CD4-positive, alpha-beta T cell treated with Interleukin-4 for 4 hours (primary cell): ENCODE data around the gene MT3.
"Not testable (repeated sequence)": the region's sequence is repeated elsewhere in the genome, so short reads cannot be mapped to it uniquely, and the experiment has no call there.

ENCODE experiments used
- DNase-seq: peaks from one replicate; pipeline ENCODE4 v3.0.0-alpha.2; 2020

The MT3 gene

DNA sequence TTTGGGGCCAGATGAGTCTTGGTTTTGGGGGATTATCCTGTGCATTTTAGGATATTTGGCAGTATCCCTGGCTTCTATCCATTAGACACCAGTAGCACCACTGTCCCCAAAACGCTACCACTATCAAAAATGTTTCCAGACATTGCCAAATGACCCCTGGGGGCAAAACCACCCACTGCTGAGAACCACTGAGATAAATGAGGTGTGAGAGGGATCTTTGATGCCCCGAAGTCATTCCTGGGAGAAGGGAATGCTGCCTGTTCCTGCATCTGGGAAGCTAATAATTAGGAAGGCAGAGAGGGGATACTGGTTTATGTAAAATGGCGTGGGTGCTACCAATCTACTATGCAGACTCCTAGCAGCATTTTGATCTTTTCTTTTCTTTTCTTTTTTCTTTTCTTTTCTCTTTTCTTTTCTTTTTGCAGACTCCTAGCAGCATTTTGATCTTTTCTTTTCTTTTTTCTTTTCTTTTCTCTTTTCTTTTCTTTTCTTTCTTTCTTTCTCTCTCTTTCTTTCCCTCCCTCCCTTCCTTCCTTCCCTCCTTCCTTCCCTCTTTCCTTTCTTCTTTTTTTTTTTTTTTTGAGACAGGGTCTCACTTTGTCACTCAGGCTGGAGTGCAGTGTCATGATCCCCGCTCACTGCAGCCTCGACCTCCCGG is 8.8 kb upstream of the MT3 start:
- no peak for DNase-seq

GRCh38 chr16:56582911-56583310 is 6.4 kb upstream of the MT3 start:
- DNase-seq = not testable (repeated sequence)

- no peak for DNase-seq
Observed at GRCh38 chr16:56583351-56584168, 5.8 kb upstream of the MT3 start.

GRCh38 chr16:56584276-56584675 is 5.1 kb upstream of the MT3 start:
- no peak for DNase-seq

- DNase-seq = no peak
Observed at GRCh38 chr16:56588781-56589140, 567 bp upstream of the MT3 start.

DNA sequence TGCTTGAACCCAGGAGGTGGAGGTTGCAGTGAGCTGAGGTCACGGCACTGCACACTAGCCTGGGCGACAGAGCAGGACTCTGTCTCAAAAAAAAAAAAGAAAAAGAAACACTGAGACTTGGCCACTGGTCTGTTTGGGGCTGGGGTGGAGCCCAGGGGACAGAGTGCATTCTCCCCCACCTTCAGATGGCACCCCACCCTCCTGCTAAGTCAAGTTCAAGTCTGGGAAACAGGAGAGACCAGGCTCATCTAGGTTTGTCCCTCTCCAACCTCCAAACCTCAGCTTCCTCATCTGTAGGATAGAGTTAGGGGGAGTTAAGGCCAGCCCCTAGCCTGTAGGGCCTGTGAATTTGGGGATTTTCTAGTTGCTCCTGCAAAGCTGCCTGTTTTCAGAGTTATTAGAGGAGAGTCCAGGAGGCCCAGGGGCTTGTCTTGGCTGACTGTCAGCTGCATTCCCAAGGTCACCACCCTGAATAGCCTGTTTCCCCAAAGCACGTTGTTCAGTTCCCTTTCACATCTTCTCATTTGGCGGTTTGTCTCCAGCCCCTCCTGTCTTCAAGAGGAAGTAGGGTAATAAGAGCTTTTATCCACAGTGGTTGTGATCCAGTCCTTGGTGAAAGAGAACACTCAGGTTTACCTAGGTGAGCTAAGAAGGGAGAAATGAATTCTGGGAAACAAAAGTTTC is 2.2 kb downstream of the MT3 start:
- no peak for DNase-seq

GRCh38 chr16:56593573-56594291 is 4.4 kb downstream of the MT3 start:
- no peak for DNase-seq

DNA sequence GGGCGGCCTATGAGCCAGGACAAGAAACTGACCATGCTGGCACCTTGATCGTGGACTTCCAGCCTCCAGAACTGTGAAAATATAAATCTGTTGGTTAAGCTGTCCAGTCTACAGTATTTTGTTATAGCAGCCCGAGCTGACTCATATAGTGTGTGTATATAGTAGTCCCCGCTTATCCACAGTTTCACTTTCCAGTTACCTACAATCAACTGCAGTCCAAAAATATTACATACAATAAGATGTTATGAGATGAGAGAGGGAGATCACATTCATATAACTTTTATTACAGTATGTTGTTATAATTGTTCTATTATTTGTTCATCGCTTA is 4.9 kb downstream of the MT3 start:
- DNase-seq = no peak

DNA sequence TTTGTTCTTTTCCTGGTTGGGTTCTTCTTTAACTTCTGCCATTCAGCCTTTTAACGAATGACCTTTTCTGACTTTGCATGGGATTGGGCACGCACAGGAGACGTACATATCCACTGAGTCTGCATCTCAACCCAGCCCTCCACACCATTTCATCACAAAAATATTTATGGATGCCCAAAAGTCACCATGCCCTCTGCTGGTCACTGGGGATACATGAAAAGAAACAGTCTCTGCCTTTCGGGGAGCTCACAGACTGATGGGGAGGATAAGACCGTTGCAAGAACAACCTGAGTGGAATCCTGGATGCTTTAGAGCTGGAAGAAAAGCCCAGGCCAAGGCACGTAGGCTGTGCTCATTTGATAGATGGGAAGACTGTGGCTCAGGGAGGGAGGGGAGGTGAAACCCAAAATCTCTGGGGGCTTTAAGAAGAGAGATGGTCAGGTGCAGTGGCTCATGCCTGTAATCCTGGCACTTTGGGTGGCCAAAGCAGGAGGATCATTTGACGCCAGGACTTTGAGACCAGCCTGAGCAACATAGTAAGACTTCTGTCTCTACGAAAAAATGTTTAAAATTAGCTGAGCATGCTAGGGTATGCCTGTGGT is 11.2 kb downstream of the MT3 start:
- peak; percentile 54 for DNase-seq

DNA sequence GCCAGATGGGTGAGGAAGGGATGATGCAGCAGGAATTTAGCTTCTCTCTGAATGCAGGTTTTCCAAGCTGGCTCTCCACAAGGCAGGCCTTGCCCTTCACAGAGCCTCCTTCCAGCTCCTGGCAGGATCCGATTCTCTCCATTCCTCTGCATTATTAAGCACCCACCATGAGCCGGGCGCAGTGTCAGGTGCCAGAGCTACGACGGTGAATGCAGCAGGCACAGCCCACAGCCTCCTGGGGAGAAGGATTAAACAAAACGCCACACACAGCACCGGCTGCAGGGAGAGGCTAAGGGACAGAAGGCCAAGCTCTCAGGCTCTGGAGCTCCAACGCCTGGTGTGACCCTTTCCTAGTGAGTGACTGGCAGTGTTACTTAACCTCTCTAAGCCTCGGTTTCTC is 12.0 kb downstream of the MT3 start:
- no peak for DNase-seq

DNA sequence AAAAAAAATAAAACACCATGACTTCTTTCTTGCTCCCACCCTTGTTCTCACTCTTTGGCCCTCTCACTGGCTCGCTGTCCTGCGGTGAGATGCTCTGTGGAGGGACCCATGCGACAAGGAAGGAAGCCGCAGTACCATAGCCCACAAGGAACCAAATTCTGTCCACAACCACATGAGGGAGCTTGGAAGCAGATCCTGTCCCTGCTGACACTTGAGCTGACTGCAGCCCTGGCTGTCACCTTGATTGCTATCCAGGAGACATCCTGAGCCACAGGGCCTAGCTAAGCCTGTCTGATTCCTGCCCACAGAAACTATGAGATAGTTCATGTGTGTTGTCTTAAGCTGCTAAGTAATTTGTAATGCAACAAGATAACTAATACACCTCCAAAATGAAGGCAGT is 14.3 kb downstream of the MT3 start:
- DNase-seq = no peak

DNA sequence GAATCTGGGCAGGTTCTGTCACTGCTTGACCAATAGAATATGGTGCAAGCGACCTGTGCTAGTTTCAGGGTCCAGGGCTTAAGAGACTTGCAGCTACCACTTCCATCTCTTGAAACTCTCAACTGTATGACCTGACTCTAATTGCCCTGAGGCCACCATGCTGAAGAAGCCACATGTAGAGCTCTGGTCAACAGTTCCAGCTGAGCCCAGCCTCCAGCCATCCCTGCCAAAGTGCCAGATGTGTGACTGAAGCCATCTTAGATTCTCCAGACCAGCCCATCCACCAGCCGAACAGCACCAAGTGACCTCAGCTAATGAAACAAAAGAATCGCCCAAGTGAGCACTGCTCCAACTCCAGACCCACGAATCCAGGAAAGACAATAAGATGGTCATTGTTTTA is 15.6 kb downstream of the MT3 start:
- no peak for DNase-seq

GRCh38 chr16:56605475-56605874 is 16.1 kb downstream of the MT3 start:
- DNase-seq = no peak

DNA sequence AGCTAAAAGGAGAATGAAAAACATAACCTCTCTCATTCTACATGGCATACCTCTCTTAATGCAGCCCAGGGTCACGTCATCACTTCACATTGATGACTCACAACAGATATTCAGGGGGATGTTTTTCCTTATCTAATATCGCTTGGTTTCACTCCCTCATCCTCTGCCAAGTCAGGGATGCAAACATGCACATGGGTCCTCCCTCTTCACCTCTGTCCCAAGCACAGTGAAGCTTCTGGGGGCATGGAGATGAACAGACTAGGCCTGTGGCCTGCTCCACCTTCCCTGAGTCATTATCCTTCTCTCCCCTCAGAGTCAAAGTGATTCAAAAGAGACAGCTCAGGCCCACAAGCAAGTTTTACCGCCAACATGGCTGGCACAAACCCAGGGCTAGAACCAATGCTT is 16.7 kb downstream of the MT3 start:
- DNase-seq = no peak

DNA sequence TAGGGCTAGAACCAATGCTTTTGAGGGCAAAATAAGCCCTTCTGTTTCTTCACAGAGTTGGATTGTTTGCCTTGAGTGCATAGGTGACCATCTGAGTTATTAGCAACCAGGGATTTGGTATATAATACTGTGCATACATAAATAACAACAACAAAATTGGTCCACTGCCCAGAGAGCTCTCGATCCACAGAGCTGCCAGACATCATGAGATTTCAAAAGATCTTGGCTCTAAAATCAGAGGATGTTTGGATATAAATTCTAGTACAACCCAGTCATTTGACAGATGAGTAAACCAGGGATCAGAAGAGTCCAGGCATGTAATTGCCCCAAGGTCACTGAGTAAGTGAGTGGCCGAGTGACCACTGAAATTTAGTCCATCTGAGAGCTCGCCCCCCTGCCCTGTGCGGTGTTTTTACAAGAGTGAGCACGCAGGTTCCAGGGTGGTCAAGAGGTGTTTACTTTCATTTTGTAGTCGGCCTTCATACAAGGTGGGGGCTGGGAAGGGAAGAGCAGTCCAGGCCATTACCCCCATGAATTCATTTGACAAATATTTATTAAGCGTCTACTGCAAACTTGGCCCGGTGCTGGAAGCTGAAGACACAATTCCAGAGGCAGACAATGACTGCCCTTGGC is 17.3 kb downstream of the MT3 start:
- no peak for DNase-seq

DNA sequence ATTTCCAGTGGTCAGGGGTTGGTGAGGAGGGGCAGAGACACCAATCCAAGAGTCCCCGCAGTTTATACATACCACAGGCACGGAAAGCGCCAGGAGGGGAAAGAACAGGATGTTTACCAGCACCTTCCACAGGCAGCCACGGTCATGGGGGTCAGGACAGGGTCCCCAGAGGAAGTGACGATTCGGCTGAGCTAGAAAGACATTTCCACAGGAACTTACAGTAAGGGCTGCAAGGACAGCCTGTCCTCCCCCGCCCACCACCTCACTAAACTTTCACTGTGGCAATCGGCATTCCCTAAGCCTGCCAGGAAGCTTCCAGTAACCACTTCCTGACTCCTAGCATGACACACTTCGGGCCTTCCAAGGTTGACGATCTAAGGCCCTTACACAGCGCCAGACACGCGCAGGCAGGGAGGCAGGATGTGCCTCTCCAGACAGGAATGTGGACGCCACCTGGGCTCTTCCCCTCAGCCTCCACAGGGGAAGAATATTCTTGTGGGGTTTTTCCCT is 17.8 kb downstream of the MT3 start:
- DNase-seq = no peak

GRCh38 chr16:56607675-56608042 is 18.3 kb downstream of the MT3 start:
- DNase-seq = no peak

- DNase-seq = peak; percentile 84
Observed at GRCh38 chr16:56608043-56608875, 18.9 kb downstream of the MT3 start, which contains the start of gene MT2A. Gene MT2A, plus strand, starts transcription at chr16:56608584. Its CDS starts 72 bp downstream, at chr16:56608656.

DNA sequence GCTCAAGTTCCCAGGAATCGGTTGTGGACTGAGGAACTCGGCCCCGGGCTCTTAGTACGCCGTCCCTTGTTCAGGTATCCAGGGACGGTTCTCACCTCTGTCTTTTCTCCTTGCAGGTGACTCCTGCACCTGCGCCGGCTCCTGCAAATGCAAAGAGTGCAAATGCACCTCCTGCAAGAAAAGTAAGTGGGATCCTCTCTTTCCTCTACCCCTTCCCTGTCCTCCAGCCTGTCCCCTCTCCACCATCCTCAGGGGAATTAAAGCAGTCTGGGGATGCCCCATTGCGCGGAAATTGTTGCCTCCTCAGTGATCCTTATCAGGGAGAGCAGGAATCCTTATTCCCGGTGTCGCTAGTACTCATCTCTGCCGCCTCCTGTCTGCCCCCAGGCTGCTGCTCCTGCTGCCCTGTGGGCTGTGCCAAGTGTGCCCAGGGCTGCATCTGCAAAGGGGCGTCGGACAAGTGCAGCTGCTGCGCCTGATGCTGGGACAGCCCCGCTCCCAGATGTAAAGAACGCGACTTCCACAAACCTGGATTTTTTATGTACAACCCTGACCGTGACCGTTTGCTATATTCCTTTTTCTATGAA is 19.6 kb downstream of the MT3 start:
- DNase-seq = no peak

DNA sequence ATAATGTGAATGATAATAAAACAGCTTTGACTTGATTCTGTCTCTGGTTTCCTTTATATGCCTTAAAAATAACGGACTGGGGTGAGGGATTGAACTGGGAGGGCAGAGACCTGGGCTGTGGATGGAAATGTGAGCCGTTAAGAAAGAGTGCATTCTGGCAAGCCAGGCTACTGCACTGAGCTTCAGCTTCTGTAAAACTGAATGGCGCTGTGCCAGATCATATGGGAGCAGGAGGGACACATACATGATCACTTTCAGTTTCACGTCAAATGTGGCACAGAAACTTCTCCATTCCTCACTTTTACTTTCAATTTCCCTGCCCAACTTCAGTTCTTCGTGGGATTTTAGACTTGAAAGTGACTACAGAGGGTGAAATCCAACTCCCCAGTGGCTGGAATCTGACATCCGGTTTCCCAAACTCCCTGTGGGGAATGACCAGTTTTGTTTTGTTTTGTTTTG is 20.2 kb downstream of the MT3 start:
- DNase-seq = peak; percentile 78
